SKM-1 (cell line): ENCODE data around the gene DNAJC5.
A peak's percentile ranks its signal among the peaks of the same experiment; 100 is the strongest.

Experiments
- DNase-seq: peaks from one replicate; lab custom pipeline; 2025; ENCODE audit not compliant: unreplicated experiment; lab: John Stamatoyannopoulos, UW

Gene DNAJC5

DNA sequence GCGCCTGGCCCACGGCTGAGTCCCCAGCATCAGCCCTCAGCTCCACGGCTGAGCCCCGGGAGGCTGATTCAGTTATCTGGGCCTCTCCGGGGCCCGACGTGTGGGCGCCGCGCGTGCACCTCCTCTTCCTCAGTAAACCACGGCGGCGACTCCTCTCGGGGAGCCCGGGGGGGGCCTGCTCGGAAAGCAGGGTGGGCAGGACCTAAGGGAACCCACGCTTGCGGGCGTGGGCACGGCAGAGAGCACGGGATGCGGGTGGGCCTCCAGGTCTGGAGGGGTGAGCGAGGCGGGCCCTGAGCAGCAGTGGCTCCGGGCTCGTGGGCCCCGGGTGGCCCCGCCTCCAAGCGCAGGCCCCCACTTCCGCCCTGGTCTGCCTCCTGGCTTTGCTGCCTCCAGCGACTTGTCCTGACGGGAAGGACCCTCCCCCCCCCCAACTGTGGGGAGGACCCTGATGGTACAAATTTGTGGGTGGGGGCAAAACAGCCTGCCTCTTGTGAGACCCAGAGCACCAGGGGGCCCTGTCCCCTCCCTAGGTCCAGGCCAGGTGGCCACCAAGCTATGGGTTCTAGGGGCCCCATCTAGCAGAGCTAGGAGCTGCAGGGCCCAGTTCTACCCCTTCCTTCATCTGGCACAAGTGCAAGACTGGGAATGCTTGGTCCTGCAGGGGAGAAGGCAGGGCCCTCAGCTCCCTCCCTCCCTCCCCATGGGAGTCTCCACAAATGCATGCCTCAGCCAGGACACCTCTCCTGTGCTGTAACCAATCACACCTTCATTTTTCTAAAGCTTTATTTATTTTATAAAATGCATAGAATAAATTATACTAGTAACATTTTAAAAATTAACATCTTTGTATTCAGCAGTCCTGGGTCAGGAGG lies 44.4 kb downstream of the DNAJC5 start:
- no peak for DNase-seq

DNA sequence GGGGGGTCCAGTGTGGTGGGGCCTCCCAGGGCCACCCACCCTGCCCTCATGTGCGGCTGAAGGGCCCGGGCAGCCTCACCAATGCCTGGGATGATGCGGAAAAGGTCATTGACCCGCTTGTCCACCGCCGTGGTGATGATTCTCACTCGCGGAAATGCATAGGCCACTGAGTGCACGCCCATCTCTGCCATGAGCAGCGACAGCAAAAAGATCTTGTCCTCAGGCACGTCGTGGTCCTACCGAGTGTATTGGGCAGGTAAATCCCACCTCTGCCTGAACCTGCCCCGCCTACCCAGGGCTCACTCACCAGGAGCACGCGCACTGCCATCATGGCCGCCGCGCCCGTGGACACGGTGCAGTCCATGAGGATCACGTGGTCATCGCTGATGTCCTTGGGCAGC lies 45.1 kb downstream of the DNAJC5 start:
- DNase-seq: no peak

DNA sequence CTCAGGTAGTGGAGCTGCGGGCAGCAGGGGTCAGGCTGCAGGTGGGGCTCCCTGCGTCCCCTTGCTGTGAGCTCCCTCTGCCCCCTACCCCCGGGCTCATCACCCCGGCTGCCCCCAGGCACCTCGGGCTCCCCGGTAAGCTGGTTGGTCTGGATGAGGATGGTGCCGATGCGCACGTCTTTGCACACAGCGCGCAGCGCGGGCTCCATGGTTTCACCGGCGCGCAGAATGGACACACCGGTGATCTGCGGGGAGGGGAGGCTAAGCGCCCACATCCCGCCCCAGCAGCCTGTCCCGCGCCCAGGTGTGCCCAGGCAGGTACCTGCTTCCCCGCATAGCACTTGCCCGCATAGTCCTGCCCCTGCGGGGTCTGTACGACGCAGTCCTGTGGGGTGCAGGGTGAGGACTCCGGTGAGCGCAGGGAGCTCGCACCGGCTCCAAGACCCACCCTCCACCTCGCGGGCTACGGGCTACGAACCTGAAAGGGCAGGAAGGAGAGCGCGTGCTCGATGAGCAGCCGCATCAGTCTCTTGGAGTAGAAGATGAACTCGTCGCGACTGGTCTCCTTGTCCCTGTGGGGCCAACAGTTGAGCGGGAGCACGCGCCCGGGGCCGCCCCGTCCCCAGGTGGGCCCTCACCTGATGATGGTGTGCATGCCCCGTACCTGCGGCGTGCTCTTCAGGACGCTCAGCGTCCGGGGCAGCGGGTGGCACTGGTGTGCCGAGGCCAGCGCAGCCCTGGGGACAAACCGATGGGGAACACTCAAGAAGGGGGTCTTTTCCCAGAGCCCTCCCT lies 45.7 kb downstream of the DNAJC5 start:
- DNase-seq: no peak

DNA sequence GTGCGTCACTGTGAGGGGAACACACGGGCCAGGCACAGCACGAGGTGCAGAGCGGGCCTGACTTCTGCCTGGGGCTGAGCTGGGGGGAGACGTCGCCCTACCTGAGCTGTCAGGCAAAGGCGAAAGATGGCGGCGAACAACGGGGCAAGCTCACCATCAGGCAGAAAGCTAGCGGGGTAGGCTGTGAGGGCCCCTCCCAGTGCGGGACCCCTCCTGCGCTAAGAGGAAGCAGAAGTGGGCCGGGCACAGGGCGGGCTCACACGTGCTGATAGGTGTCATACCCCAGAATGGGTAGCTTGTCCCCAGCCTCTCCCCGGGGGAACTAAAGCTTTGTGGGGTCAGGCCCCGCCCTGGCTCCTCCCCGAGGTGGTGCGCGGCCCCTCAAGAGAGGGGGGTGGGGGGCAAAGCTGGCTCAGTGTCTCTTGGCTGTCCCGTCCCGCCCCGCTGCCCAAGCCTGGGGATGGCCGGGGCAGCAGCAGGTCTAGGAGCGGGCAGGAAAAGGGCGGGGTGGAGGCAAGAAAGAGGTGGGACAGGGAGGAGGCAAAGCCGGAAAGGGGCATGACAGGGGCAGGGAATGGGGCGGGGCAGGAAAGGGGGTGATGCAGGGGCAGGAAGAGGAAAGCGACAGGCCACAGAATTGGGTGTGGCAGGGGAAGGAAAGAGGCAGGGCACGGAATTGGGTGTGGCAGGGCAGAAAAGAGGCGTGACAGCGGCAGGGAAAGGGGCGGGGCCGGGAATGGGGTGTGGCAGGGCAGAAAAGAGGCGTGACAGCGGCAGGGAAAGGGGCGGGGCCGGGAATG lies 46.6 kb downstream of the DNAJC5 start:
- DNase-seq: peak; percentile 14

DNA sequence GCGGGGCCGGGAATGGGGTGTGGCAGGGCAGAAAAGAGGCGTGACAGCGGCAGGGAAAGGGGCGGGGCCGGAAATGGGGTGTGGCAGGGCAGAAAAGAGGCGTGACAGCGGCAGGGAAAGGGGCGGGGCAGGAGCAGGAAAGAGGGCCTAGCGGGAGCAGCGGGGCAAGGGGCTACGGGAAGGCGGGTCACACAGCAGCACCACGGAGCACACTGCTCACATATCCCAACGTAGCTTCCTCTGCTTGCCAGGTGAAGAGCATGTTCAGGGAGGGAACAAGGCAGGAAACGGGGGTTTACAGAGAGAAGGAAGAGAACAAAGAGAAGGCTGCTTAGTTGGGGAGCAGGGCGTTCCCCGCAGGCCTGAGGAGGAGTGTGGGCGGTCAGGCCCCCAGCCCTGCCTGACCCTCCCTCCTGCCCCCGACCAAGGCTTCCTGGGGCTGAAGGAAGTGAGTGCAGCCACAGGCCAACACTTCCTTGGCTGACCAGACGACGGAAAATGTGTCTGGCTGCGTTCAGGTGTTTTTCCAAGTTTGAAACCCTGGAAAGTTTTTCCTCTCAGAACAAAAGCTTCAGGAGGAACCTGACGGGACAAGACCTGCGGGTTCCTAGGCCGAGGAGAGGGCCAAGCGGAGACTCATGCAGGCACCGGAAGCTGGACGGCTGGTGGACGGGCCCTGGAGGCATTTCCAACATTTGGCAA lies 47.5 kb downstream of the DNAJC5 start:
- no peak for DNase-seq

DNA sequence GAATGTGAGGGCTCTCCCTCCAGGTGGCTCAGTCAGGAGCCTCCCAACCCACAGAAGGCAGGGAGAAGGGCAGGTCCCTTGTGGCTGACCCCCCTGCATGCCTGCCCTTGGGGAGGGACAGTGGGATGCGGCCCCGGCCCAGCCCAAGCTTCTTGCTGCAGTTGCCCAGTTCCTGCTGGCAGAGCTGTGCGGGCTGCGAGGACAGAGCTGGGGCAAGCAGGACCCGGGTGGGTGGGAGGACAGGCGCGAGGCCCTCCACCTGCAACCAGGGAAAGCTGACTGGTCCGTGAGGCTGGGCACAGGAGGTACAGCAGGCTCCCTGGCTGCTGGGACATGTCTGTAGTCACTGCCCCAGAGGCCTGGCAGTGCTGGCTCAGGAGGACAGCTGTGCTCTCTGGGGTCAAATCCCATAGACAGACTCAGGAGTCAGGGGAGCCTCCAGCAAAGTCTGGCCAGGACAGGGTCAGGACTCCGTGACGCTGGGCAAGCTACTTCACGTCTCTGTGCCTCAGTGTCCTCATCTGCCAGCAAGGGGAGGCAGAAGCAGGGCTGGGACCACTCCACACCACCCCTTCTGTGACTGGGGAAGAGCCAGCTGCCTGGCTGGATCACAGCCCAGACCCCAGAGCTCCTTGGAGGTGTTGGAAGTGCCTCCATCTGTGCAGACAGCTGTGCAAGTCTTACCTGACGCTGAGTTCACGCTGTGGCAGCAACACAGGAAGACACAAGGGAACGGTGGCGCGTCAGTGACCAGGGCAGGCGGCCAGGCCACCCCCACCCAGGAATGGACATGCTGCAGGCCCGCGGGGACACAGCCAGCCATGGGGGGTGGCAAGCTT lies 48.3 kb downstream of the DNAJC5 start:
- no peak for DNase-seq

DNA sequence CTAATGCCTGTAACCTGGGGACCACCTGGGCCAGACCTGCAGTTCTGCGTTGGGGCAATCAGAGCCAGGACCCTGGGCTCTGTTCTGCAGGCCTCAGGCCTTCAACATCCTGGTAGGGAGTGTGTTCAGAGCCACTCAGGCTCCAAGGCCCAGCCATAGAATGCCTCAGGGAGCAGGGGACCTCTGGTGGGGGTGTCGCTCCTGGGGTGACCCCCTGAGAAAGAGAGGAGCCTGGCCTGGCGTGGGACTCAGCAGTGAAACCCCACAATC lies 48.8 kb downstream of the DNAJC5 start:
- no peak for DNase-seq

DNA sequence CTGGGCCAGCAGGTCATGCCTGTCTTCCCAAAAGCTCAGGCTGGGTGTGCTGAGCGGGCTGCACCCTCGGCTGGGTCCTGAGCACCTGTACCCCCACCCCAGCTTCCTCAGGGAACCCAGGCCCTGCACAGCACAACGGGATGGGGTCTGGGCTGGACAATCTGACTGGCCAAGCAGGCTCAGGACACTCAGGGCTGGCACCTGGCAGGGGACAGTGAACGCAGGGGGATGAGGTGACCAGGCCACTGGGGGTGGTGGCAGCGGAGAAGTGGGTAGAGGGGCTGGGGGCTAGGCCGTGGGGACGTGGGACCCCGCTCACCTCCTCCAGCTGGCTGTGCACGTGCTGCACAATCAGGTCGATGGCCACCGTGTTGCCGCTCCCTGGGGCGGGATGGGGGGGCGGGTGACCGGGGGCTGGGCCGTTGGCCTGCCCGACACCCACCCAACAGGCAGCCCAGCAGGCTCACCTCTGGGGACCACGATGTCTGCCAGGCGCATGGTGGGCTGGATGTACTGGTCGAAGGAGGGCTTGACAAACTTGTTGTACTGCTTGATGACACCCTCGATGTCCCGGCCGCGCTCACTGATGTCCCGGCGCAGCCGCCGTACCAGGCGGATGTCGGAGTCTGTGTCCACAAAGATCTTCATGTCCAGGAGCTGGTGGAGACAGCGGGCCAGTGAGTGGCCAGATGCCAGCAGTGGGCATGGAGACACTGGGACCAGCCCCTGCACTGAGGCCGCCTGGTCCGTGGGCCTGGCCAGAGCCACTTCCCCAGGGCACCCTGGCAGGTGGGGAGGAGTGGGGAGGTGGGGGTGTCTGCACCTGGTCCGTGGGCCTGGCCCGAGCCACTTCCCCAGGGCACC lies 49.4 kb downstream of the DNAJC5 start:
- DNase-seq: no peak

DNA sequence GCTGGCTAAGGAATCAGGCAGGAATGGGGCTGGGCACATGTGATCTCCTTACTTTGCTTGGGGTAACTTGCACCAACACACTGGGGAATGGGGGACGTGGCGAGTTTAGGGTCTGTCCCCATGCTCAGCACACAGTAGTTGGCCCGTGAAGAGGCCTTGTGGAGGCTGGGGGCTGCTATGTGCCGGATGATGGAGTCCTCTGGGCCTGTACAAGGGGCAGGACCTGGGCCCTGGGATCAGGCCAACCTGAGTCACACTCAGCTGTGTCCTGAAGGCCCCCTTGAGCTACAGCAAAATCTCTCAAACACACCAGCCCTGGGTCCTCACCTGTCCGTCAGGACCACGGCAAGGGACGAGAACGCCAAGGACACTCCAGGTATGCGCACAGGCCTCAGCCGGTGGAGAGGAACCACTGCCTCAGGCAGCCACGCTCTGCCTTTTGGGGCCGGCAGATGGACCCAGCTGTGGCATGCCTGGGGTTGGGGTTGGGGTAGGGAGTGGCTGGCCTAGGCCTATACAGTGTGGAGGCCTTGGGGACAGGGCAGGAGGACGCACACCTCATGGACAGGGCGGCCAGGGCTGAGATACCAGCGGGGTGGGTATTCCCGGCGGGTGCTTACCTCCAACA lies 50.2 kb downstream of the DNAJC5 start:
- DNase-seq: no peak

DNA sequence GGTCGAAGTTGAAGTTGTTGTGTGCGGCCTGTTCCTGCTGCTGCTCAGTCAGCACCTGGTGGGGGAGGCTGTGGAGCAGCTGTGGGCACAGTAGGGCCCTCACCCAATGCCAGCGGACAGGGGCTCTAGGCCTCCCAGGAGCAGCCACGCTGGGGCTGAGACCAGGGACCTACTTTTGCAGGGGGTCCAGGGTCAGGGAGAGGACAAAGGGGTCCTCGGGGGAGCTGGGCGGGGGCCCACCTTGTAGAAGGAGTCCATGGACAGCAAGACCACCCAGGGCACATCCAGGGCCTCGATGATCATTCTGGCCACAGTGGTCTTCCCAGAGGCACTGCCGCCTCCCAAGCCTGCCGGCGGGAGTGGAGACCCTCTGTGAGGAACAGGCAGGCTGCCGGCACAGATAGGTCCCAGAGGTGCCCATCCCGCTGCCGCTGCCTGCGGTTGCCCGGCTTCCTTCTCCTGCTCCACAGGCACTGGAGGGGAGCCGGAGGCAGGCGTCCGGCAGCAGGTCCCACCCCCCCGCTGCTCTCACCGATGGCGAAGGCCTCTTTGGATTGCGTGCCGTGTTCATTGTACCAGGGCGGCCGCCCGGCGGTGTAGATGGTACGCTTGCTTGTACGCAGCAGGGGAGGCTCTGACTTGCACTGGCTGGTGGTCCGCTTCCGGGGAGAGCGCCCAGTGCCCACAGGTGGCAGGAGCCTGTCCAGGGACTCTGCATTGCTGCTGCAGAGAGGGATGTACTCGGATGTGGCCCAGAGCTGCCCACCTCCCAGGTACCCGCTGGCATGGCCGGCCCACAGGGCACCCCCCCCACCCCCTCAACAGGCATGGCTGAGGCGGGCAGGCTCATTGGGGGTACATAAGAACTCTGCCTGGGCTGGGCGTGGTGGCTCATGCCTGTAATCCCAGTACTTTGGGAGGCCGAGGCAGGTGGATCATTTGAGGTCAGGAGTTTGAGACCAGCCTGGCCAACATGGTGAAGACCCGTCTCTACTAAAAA lies 51.3 kb downstream of the DNAJC5 start:
- no peak for DNase-seq

DNA sequence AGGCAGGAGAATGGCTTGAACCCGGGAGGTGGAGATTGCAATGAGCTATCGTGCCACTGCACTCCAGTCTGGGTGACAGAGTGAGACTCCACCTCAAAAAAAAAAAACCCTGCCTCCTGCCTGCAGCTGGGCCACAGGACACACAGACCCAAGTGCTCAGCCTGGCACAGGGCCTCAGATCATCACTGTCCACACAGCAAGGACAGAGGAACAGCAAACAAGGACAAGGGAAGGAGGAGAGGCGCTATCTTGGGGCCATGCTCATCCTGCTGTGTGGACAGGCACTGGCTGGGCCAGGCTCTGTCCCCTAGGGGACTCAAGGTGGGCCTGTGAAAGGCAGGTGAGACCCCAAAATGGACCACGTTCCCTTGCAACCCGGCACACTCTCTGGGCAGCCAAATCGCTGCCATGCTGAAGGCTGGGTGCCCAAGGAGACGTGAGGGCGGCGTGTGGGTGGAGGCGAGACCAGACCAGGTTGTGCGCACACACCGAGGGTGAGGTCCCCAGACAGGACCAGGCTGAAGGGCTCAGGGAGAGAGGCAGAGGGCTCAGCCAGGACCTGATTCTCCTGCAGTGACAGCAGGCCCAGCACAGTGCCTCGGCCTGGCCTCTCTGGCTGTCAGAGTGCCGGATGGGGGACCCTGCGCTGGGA lies 52.2 kb downstream of the DNAJC5 start:
- no peak for DNase-seq

DNA sequence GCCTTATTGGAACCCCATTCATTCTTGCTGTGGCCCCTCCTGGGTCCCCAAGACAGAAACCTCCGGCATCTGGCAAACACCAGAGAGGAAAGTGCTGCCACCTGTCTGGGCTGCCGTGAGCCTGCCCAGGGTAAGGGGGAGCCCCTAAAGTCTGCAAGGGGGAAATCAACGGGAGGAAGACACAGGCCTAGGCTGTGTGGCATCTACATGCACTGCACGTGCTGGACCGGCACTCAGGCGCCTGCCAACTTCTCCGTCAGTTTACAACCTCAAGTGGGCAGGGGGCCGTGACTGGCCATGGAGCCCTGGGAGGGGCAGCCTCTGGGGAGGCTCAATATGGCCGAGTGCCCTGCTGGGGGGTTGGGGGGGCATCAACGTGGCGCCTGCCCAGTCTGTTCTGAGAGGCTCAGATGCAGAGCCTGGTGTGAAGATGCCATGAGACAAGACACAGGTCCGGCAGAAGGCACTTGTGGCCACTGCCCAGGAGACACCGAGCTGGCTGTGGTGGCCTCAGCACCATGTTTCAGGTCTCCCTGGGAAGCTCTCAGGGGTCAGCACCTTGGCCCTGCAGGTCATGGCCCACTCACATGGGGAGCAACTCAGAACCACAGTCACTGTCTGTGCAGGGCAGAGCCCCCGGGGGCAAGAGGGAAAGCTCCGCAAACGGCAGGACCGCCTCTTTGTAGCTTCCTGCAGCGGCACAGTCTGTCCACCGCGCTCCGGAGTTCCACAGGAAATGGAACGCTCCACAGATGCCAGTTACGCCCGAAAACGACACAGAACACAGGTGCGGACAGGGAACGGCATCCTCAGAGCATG lies 52.9 kb downstream of the DNAJC5 start:
- no peak for DNase-seq

DNA sequence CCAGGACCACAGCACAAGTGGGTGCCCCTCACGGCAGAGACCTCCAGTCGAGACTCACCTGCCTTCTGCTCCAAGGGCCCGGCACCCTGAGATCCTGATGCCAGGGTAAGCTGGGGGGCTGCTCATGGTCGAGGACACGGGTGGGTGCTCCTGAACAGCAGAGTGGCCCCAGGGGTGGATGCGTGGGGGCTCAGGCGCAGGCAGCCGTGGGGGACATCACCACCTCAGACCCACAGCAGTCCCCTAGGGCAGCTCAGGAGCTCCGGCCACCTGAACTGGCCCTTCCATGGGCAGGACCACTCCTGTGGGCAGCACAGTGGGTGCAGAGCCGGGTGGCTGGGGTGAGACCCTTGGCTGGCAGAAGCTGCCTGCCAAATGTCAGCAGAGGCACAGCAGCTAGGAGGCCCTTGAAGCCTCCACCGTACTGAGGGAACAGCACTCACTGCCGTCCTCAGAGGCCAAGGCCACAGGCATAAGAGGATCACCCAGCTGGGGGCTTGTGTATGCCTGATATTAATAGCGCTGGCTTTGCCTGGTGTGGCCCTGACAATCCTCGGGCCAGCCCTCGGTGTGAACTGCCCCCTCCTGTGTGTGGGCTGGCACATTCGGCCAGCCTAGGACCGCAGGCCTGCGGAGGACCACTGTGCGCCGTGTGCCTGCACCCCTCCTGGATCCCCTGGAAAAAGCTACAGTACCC lies 55.9 kb downstream of the DNAJC5 start:
- no peak for DNase-seq

DNA sequence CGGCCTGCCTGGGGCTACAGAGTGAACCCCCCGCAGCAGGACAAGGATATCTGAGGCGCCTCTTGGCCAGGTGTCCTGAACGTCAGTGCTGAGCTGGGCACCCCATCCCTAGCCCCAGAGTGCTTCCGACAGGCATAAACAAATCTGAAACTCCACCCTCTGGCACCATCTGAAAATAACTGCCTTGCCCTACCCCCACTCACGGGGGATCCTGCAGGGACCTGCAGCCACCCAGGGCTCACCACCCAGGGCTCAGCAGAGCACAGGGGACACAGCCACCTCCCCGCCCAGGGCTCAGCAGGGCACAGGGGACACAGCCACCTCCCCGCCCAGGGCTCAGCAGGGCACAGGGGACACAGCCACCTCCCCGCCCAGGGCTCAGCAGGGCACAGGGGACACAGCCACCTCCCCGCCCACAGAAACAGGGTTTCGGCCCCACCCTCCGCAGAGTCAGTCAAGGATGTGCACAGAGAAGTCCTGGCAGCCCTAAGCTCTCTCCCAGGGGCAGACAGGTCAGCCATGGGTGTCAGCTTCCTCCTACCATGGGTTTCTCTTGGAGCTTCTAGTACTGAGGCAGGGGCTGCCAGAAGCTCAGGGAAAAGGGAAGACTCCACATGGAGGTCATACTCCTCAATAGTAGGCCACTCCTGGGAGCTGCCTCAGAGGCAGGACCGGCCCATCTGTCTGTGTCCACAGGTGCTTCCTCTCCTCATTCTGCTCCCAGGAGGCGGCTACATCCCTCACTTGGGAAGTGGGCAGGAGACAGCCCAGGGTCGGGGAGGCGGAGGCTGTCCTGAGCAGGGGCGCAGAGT lies 56.7 kb downstream of the DNAJC5 start:
- no peak for DNase-seq

DNA sequence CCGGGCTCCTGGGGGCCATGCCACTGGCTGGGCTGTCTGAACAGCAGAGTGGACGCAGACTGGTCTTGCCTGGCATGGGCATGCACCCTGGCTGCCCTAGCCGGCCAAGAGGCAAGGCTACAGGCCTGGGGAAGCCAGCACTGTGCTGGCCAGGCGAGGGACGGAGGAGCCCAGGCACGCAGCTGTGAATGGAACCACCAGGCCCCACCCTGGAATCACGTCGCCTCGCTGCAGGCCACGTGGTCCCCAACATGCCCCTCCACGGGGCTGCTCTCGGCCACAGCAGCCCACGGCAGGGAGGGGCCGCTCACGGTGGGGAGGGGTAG lies 57.2 kb downstream of the DNAJC5 start:
- no peak for DNase-seq
